ENCODE results near the gene C12orf60.

The C12orf60 gene

GRCh38 chr12:14836336-14837210 is 33.1 kb downstream of the C12orf60 start:
- no peak for DNase-seq

- DNase-seq, result no peak
These were observed 35.8 kb downstream of the C12orf60 start for GRCh38 chr12:14839262-14839661.

DNA sequence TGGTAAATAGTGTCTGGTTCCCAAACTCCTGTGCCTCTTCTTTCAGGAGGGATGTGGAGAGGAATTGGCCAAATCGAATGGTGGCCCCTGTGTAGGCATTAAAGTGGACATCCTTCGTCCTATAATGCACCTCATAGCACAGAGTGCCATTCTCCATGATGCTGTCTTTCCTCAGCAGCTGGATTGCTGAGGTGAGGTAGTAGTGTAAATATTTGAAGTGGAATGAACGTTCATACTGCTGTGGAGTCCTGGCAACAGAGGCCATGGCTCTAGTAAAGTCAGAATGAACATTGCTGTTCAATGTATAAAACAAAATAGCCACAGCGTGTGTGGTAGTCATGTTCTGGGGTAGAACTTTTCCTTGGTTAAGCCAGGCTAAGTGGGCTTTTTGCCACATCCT is 37.1 kb downstream of the C12orf60 start:
- no peak for DNase-seq

DNA sequence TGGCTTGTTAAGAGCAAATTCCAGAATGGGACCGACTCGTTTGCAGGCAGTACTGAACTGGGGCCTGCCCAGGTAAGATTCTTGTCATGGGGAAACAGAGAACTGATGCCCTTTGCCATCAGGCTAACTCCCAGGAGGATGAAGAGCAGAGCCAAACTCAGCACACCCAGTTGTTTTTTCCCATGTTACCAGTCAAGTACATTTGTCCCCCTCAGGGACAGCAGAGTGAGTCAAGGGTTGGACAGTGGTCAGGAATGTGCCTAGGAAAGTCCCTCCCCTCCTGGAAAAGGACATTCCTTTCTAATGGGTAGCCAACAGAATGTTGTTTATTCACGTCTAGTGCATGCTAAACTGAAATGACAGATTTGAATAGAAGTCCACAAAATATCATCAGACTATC is 38.3 kb downstream of the C12orf60 start:
- no peak for DNase-seq

- DNase-seq, result no peak
These were observed 38.8 kb downstream of the C12orf60 start for GRCh38 chr12:14842315-14842714.

- DNase-seq, result no peak
These were observed 40.0 kb downstream of the C12orf60 start, which contains the start of gene ART4 for GRCh38 chr12:14843425-14843887. TSS of gene ART4 (minus strand) at chr12:14843526. CDS start at chr12:14843113, 413 bp downstream.

DNA sequence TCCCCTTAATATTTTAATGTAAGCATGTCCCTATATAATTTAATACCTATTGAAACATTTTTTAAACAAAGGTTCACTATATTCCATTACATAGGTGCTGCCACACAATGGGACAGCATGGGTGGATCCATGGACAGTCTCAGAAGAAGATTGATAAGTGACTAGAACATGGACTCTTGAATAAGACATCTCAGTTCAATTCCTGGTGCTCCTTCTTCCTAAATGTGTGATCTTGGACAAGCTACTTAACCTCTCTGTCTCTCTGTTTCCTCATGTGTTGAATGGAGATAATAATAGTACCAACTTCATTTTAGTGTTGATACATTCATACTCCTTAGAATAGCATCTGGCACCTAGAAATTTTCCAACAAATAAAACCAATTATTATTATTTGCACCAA is 40.9 kb downstream of the C12orf60 start:
- no peak for DNase-seq

GRCh38 chr12:14845350-14845750 is 41.9 kb downstream of the C12orf60 start:
- peak; percentile 32 to 55 for DNase-seq

DNA sequence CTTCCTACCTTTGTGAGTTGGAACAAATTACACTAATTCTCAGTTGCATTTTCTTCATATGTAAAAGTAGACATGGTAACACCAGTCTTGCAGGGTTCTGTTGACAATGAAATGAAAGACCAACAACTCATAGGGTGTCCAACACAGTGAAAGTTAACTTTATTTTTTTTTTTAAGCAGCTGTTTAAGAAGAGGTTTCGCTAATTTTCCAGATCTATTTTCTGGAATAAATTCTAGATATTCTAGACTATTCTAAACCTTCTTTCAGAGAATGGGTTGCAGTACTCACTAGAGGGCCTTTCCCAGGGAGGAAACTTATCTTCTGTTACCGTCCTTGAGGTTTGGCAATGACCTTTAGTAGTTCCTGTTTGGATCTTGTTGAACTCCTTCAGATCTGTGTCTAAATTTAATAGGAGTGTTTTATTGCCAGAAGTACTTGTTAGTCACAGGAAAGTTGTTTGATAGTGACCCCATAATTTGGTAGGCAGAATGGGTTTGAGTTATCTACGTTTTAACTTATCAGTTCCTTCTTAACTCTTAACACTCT is 42.6 kb downstream of the C12orf60 start:
- no peak for DNase-seq

DNA sequence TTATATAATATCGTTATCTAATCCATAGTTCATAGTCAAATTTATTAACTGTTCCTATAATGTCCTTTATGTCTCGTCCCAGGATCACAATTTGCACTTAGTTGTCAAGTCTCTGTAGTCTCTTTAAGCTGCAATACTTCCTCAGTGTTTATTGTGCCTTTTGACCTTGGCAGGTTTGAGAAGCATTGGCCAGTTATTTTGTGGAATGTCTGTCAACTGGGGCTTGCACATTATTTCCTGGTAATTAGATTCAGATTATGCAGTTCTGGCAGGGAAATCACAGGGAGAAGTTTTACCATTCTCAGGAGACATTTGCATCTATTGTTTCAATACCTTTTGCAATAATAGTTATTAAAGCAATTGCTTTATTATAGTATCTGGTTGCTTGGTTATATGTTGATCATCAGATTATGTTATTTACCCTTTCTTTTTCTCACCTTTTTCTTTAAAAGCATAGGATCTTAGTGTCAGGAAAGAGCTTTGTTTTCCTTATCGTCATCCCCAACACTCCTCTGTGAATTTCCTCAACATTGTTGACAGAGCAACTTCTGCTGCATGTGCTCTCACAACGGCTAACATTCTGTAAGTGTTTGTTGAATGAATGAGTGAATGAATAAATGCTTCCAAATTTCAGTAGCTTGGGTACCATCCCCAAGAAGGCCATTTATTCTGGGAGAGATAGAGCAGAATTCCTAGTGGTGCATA is 43.6 kb downstream of the C12orf60 start:
- no peak for DNase-seq

DNA sequence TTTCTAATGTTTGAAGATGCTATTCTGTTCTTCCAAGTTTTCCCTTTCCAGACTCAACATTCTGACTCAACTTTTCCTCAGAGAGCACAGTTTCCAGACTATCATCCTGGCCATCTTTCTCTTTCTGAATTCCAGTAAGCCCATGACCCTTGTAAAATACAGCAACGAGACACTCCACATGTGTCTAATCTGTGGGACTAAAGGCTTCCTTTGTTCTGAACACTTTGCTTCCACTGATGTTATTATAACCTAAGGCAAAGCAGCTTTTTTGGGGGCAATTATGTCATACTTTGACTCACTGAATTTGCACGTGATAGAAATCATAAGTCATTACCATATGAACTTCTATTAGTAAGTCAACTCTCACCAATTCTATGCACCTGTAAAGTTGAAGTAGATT is 46.2 kb downstream of the C12orf60 start:
- no peak for DNase-seq

DNA sequence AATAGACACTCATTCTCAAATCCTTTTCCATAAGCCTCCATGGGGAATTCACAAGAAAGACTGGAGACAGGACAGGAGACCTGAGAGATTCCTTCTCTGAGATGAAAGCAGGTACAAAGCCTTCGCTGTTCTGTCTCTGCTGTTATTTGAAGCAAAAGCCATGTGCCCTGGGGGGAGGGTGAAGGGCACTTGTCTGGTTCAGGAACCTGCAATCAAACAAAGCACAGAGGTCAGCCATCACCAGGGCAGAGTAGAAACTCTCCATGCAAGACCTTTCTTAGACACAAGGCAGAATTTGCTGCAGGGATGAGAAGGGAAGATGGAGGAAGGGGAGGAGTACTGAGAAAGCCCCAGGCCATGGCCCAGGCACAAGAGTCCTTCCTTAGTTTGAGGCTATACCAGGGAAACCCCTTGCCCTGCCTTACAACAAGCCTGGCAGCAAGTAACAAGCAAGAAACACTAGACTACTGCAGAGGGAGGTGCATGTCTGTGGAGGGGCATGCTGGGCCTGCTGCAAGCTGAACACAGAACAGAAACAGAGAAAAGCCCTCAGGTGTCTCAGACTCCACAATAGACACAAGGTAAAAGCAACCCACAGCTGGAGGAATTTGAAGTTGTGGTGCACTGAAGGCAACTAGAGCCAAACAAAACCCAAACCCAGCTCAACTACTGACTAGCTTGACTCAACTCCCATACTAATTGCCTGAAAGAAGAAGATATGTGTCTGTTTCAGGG is 47.6 kb downstream of the C12orf60 start:
- no peak for DNase-seq

GRCh38 chr12:14852880-14853279 is 49.4 kb downstream of the C12orf60 start:
- no peak for DNase-seq

DNA sequence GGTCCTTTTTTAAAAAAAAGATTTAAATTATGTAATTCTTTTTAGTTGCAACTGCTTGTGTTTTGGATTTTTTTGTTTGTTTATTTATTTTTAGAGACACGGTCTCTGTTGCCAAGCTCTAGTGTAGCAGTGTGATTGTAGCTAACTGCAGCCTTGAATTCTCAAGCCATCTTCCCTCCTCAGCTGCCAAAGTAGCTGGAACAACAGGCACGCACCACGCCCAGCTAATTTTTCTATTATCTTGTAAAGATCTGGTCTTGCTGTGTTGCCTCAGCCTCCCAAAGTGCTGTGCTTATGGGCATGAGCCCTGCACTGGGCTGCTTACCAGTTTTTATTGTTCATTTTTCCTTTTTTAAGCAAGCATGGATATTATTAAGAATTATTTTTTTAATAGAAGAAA is 50.5 kb downstream of the C12orf60 start:
- no peak for DNase-seq

GRCh38 chr12:14854586-14855183 is 51.2 kb downstream of the C12orf60 start:
- no peak for DNase-seq

- DNase-seq, result no peak
These were observed 55.0 kb downstream of the C12orf60 start for GRCh38 chr12:14858513-14858912.

DNA sequence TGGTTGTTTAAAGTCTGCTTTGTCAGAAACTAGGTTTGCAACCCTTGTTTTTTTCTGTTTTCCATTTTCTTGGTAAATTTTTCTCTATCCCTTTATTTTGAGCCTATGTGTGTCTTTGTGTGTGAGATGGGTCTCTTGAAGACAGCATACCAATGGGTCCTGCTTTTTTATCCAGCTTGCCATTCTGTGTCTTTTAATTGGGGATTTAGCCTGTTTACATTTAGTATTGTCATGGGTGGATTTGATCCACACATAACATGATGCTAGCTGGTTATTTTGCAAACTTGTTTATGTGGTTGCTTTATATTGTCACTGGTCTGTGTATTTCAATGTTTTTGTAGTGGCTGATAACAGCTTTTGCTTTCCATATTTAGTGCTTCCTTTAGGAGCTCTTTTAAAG is 57.0 kb downstream of the C12orf60 start:
- no peak for DNase-seq

GRCh38 chr12:14868916-14869506 is 65.5 kb downstream of the C12orf60 start:
- DNase-seq, result no peak

- no peak for DNase-seq
These were observed 67.8 kb downstream of the C12orf60 start for GRCh38 chr12:14871247-14871646.

DNA sequence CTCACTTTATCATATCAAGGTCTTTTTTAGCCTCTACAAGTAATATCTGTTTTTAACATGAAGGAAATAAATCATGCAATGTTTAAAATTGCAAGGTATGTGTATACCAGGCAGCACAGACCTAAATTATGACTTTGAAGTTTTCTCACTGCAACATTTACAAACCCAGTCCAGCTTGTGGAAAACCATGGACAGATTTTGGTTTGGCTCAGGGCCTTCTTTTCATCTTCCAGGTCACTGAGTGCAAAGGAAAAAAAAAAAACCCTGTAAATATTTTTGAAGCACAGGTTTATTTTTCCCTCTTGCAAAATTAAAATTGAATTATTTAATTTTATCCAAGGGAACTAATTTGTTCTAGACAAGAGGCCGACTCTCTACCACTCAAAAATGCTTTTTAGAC is 68.4 kb downstream of the C12orf60 start:
- DNase-seq, result no peak

GRCh38 chr12:14873440-14874185 is 70.1 kb downstream of the C12orf60 start:
- no peak for DNase-seq
